Endothelial cell of umbilical vein (primary cell): ENCODE results near the gene ITPKB. TPM values are rescaled to one million over a fixed set of nuclear protein-coding genes. Genes with fewer than 3 reads are reported as not detected.
A peak's percentile ranks its signal among the peaks of the same experiment; 100 is the strongest.

ENCODE experiments used
- BruUV-seq: library from RNA; stranded (reverse); fragments of 400-500 nt; replicated peaks from 2 replicates; lab custom pipeline; 2021; lab: Mats Ljungman, UMichigan
- CTCF ChIA-PET: fragments of 300-600, 350-600 bp; sonication (Branson Sonifier 250); formaldehyde crosslinking; loops from one replicate; lab custom pipeline; 2021; ENCODE audit warnings: antibody characterized with exemption, inconsistent platforms; lab: Charles Lee
- POLR2A ChIA-PET: fragments of 300-600, 350-600 bp; sonication (Branson Sonifier 250); formaldehyde crosslinking; loops from one replicate; lab custom pipeline; 2021; ENCODE audit warnings: antibody characterized with exemption, inconsistent platforms; lab: Charles Lee
- DNase-seq: peaks from one replicate; pipeline ENCODE4 v3.0.0-alpha.2; 2011; ENCODE audit warnings: low read depth, low spot score
- FAIRE-seq: peaks from 2 replicates; lab custom pipeline; 2011; peaks lifted over from hg19 to GRCh38; lab: Jason Lieb, UNC
- H2AFZ ChIP-seq: 2 replicates; pipeline ENCODE4 v1.6.0; 2012; ENCODE audit warnings: low read depth, low read length, control low read depth, inconsistent platforms
- H3K27ac ChIP-seq: 2 replicates; pipeline ENCODE4 v1.5.1; 2011; ENCODE audit warnings: low read depth, mild to moderate bottlenecking, control low read depth, low read length, moderate library complexity; ENCODE audit not compliant: insufficient read depth
- H3K27me3 ChIP-seq, 2 experiments: 2 replicates each; pipeline versions ENCODE4 v1.6.0 to v1.6.1; 2011; ENCODE audit warnings: low read length in 2 of 2, mixed read lengths in 1 of 2; ENCODE audit not compliant: control insufficient read depth in 2 of 2, insufficient read depth in 2 of 2
- H3K36me3 ChIP-seq, 2 experiments: 2 replicates in 1 of 2; 3 replicates in 1 of 2; pipeline ENCODE4 v1.5.1; 2011; ENCODE audit warnings: low read length in 2 of 2, mild to moderate bottlenecking in 1 of 2, moderate library complexity in 1 of 2; ENCODE audit not compliant: control insufficient read depth in 2 of 2, insufficient read depth in 2 of 2; ENCODE audit errors: extremely low read depth in 1 of 2
- H3K4me1 ChIP-seq: 3 replicates; pipeline ENCODE4 v1.5.1; 2011; ENCODE audit warnings: mild to moderate bottlenecking, low read length; ENCODE audit not compliant: control insufficient read depth, insufficient read depth; ENCODE audit errors: extremely low read depth
- H3K4me2 ChIP-seq: 2 replicates; pipeline ENCODE4 v1.6.1; 2011; ENCODE audit warnings: low read length, control low read depth, mixed read lengths; ENCODE audit not compliant: insufficient read depth
- H3K4me3 ChIP-seq, 3 experiments: fragments of 200-600 bp in 1 of 3; sonication (generic), shearing (Covaris generic) in 1 of 3; replicated peaks in 1 of 3; 2 replicates each; pipeline ENCODE4 v1.5.1; 2011 to 2016; ENCODE audit warnings: control low read depth in 3 of 3, low read length in 3 of 3, mild to moderate bottlenecking in 2 of 3, inconsistent platforms in 1 of 3, low read depth in 1 of 3, moderate library complexity in 1 of 3; ENCODE audit not compliant: insufficient read depth in 1 of 3
- H3K79me2 ChIP-seq: 2 replicates; pipeline ENCODE4 v1.6.0; 2012; ENCODE audit warnings: low read length, inconsistent platforms; ENCODE audit not compliant: control insufficient read depth, insufficient read depth
- H3K9ac ChIP-seq: replicated peaks from 2 replicates; pipeline ENCODE3; 2011; ENCODE audit warnings: low read length, control low read depth; ENCODE audit not compliant: insufficient read depth; ENCODE audit errors: extremely low read depth
- H3K9me1 ChIP-seq: replicated peaks from 3 replicates; pipeline ENCODE4 v1.6.0; 2011; ENCODE audit warnings: mild to moderate bottlenecking, low read length; ENCODE audit not compliant: control insufficient read depth, insufficient read depth; ENCODE audit errors: extremely low read depth
- H3K9me3 ChIP-seq: replicated peaks from 2 replicates; pipeline ENCODE4 v1.5.1; 2012; ENCODE audit warnings: low read length, inconsistent platforms; ENCODE audit not compliant: control insufficient read depth, insufficient read depth
- H4K20me1 ChIP-seq: replicated peaks from 2 replicates; pipeline ENCODE3; 2011; ENCODE audit warnings: mild to moderate bottlenecking, low read length; ENCODE audit not compliant: control insufficient read depth, insufficient read depth; ENCODE audit errors: extremely low read depth
- FOS ChIP-seq: IDR thresholded peaks from 2 replicates; pipeline ENCODE4 v1.6.1; 2011; ENCODE audit warnings: mild to moderate bottlenecking, low read length, moderate library complexity, borderline replicate concordance; ENCODE audit not compliant: insufficient read depth
- GATA2 ChIP-seq: IDR thresholded peaks from 2 replicates; pipeline ENCODE4 v1.7.0; 2011; ENCODE audit warnings: low read depth, mild to moderate bottlenecking, moderate library complexity, mixed read lengths, low read length; ENCODE audit not compliant: insufficient read length, insufficient read depth
- JUN ChIP-seq: IDR thresholded peaks from 2 replicates; pipeline ENCODE4 v1.6.1; 2011; ENCODE audit warnings: borderline replicate concordance, low read depth; ENCODE audit not compliant: insufficient read length, insufficient read depth
- MAX ChIP-seq: IDR thresholded peaks from 2 replicates; pipeline ENCODE4 v1.6.1; 2011; ENCODE audit not compliant: insufficient read depth, insufficient read length
- MYC ChIP-seq: IDR thresholded peaks from one replicate; pipeline ENCODE4 v1.6.1; 2011; ENCODE audit warnings: mild to moderate bottlenecking, low read depth, low read length
- POLR2A ChIP-seq: IDR thresholded peaks from 2 replicates; pipeline ENCODE4 v1.6.1; 2012; ENCODE audit warnings: low read depth, mild to moderate bottlenecking, control low read depth, low read length
- POLR2AphosphoS5 ChIP-seq: IDR thresholded peaks from 2 replicates; pipeline ENCODE4 v1.6.1; 2012; ENCODE audit warnings: low read depth, mild to moderate bottlenecking, control low read depth, low read length, moderate library complexity; ENCODE audit not compliant: insufficient read depth
- dilution Hi-C: fragments of 300-500 bp; cut with MboI; formaldehyde crosslinking; loops from one replicate; pipeline ENCODE4 v1.15.0; 2019; ENCODE audit warnings: low sequenced_read_pairs; ENCODE audit not compliant: extremely low pct_ligation_motif_present
- intact Hi-C: fragments of 100-400 bp; cut with micrococcal nuclease; formaldehyde crosslinking; loops from one replicate; pipeline ENCODE4 v1.10.0; 2022
- polyA plus RNA-seq, 4 experiments: library from polyadenylated mRNA; depleted of rRNA in 3 of 4; stranded (reverse) in 3 of 4; unstranded in 1 of 4; fragments of >200 nt; gene quantifications; 2 replicates each; pipeline versions ENCODE4 v1.2.1 to v1.2.3, GENCODE V29; 2011 to 2012; ENCODE audit warnings: missing spikeins in 1 of 4
- total RNA-seq: library from RNA; stranded (reverse); gene quantifications from 2 replicates; pipeline ENCODE4 v1.2.3, GENCODE V29; 2021
- TF ChIP-seq, protein P1 (sequence below), 2 donors: IDR thresholded peaks; 1 replicate in 1 of 2; 2 replicates in 1 of 2; pipeline ENCODE4 v1.5.1; 2011; ENCODE audit warnings: low read length in 2 of 2, mild to moderate bottlenecking in 2 of 2, moderate library complexity in 2 of 2, control low read depth in 1 of 2, inconsistent platforms in 1 of 2, low read depth in 1 of 2; ENCODE audit not compliant: insufficient read depth in 1 of 2; ENCODE audit errors: extremely low read depth in 1 of 2

The ITPKB gene
- total and polyA plus RNA-seq, 2 donors (not counting 3 experiments of a cell fraction or from before 2014, with no cell fraction given) = 7.7 to 34.8 TPM

GRCh38 chr1:226634166-226634588 lies 104.9 kb downstream of the ITPKB start:
- dilution Hi-C loops (no loop called here), intact Hi-C loops (loop anchor here (1.0 to 5.0 kb wide), 6 partner anchors 103 to 803 kb away; no protein-coding TSS in a partner anchor)
- Histone ChIP-seq H3K9ac (no peak overlapping the region), H3K27ac (no peak overlapping the region), H3K27me3 (no peaks in the 10 kb centered on the region), H2AFZ (no peak overlapping the region), H3K4me2 (no peak overlapping the region), H3K4me3 (no peak overlapping the region), H4K20me1 (no peaks in the 10 kb centered on the region), H3K79me2 (no peaks in the 10 kb centered on the region), H3K9me3 (no peaks in the 10 kb centered on the region), H3K4me1 (no peaks in the 10 kb centered on the region), H3K36me3 (peaks cover 0 to 10% of the 10 kb centered on the region in 2 experiments), H3K9me1 (no peaks in the 10 kb centered on the region)
- ChIA-PET POLR2A (no interaction called here), CTCF (interaction anchor here (1.0 to 8.8 kb wide), 6 partner anchors 25 to 306 kb away, joined by 3 to 85 read pairs (median 4); partner anchors contain the start of genes COQ8A, ITPKB and STUM)
- DNase-seq (peak; percentile 60), FAIRE-seq (peak; percentile 44)
- no peak for TF ChIP-seq FOS
- TF ChIP-seq, protein P1, sequence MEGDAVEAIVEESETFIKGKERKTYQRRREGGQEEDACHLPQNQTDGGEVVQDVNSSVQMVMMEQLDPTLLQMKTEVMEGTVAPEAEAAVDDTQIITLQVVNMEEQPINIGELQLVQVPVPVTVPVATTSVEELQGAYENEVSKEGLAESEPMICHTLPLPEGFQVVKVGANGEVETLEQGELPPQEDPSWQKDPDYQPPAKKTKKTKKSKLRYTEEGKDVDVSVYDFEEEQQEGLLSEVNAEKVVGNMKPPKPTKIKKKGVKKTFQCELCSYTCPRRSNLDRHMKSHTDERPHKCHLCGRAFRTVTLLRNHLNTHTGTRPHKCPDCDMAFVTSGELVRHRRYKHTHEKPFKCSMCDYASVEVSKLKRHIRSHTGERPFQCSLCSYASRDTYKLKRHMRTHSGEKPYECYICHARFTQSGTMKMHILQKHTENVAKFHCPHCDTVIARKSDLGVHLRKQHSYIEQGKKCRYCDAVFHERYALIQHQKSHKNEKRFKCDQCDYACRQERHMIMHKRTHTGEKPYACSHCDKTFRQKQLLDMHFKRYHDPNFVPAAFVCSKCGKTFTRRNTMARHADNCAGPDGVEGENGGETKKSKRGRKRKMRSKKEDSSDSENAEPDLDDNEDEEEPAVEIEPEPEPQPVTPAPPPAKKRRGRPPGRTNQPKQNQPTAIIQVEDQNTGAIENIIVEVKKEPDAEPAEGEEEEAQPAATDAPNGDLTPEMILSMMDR (IDR thresholded peaks at IDR 0.05; ENCODE audit: extremely low read depth in 1 of 2, insufficient read depth in 1 of 2, low read depth in 1 of 2, low read length in 2 of 2) = peak; percentile 83 to 95
- no peak for TF ChIP-seq POLR2AphosphoS5
- no peak for TF ChIP-seq MYC
- no peak for TF ChIP-seq GATA2
- TF ChIP-seq JUN = no peak
- TF ChIP-seq POLR2A = no peak
- no peak for TF ChIP-seq MAX
- no TSS peak for BruUV-seq
